Hepatocyte (in vitro differentiated cells): ENCODE data around the gene AP3S1.

Experiments used
- CTCF ChIP-seq: fragments of 200-600 bp; sonication (generic); IDR thresholded peaks from 2 replicates; pipeline ENCODE4 v1.5.1; 2016; ENCODE audit warnings: antibody characterized with exemption, mild to moderate bottlenecking; ENCODE audit not compliant: poor library complexity
- EZH2phosphoT487 ChIP-seq: fragments of 200-600 bp; sonication (generic); IDR thresholded peaks from one replicate; pipeline ENCODE4 v1.6.1; 2018; ENCODE audit warnings: antibody characterized with exemption, mild to moderate bottlenecking, low read depth, moderate library complexity; ENCODE audit not compliant: unreplicated experiment, severe bottlenecking

- no peak for TF ChIP-seq CTCF
- TF ChIP-seq EZH2phosphoT487, result no peak
Observed at GRCh38 chr5:115795700-115796099, 46.0 kb upstream of the AP3S1 start.
